HG02884 (cell line): Measurements from ENCODE around the gene PSMB2.

Source experiments
- ATAC-seq: cut with Tn5 transposase; IDR thresholded peaks from one replicate; pipeline ENCODE4 v1.9.1; 2021; ENCODE audit warnings: mild to moderate bottlenecking, moderate library complexity; ENCODE audit not compliant: unreplicated experiment

PSMB2 gene

GRCh38 chr1:35574125-35574654, 67.1 kb downstream of the PSMB2 start:
- no peak for ATAC-seq

- ATAC-seq: no peak
These were observed 67.9 kb downstream of the PSMB2 start, which contains the start of gene TFAP2E for GRCh38 chr1:35573198-35574124. TFAP2E (plus strand) TSS chr1:35573314; CDS start chr1:35573578, 264 bp downstream.

GRCh38 chr1:35572296-35572695, 69.0 kb downstream of the PSMB2 start:
- no peak for ATAC-seq

- ATAC-seq: no peak
These were observed 70.1 kb downstream of the PSMB2 start for GRCh38 chr1:35571263-35571662.

- ATAC-seq: no peak
These were observed 70.7 kb downstream of the PSMB2 start for GRCh38 chr1:35570589-35571137.

GRCh38 chr1:35569936-35570335, 71.4 kb downstream of the PSMB2 start:
- no peak for ATAC-seq

- ATAC-seq: no peak
These were observed 72.3 kb downstream of the PSMB2 start for GRCh38 chr1:35568975-35569395.

GRCh38 chr1:35567947-35568558, 73.3 kb downstream of the PSMB2 start:
- no peak for ATAC-seq

GRCh38 chr1:35565742-35566133, 75.6 kb downstream of the PSMB2 start:
- no peak for ATAC-seq

GRCh38 chr1:35564884-35565741, 76.2 kb downstream of the PSMB2 start:
- no peak for ATAC-seq

- ATAC-seq: no peak
These were observed 77.1 kb downstream of the PSMB2 start for GRCh38 chr1:35564037-35564883.

GRCh38 chr1:35563166-35563565, 78.2 kb downstream of the PSMB2 start:
- ATAC-seq: no peak

GRCh38 chr1:35561972-35562680, 79.2 kb downstream of the PSMB2 start:
- no peak for ATAC-seq

- no peak for ATAC-seq
These were observed 79.9 kb downstream of the PSMB2 start for GRCh38 chr1:35561297-35561971.

- ATAC-seq: no peak
These were observed 80.8 kb downstream of the PSMB2 start for GRCh38 chr1:35560256-35561225.

- ATAC-seq: no peak
These were observed 81.9 kb downstream of the PSMB2 start for GRCh38 chr1:35559317-35559944.
